ENCODE data around the gene SEPTIN12.

GRCh38 chr16:4830408-4830807 lies 42.3 kb upstream of the SEPTIN12 start:
- TF ChIP-seq, protein P1, sequence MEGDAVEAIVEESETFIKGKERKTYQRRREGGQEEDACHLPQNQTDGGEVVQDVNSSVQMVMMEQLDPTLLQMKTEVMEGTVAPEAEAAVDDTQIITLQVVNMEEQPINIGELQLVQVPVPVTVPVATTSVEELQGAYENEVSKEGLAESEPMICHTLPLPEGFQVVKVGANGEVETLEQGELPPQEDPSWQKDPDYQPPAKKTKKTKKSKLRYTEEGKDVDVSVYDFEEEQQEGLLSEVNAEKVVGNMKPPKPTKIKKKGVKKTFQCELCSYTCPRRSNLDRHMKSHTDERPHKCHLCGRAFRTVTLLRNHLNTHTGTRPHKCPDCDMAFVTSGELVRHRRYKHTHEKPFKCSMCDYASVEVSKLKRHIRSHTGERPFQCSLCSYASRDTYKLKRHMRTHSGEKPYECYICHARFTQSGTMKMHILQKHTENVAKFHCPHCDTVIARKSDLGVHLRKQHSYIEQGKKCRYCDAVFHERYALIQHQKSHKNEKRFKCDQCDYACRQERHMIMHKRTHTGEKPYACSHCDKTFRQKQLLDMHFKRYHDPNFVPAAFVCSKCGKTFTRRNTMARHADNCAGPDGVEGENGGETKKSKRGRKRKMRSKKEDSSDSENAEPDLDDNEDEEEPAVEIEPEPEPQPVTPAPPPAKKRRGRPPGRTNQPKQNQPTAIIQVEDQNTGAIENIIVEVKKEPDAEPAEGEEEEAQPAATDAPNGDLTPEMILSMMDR (IDR thresholded peaks at IDR 0.05; ENCODE audit: low read depth, low read length, poor library complexity, severe bottlenecking), result no peak
- TF ChIP-seq EZH2phosphoT487 (IDR thresholded peaks at IDR 0.05; ENCODE audit: borderline replicate concordance, low read length), result no peak

Measured in DOHH2 (cell line).